Caco-2 (cell line): Measurements from ENCODE around the gene PERCC1. TPM values are rescaled to one million over a fixed set of nuclear protein-coding genes. Genes with fewer than 3 reads are reported as not detected.

ENCODE experiments used
- BruUV-seq: library from RNA; stranded (reverse); fragments of 400-500 nt; replicated peaks from 2 replicates; lab custom pipeline; 2021; lab: Mats Ljungman, UMichigan
- CTCF ChIA-PET: fragments of 300-600 bp; sonication (Branson Sonifier 250); formaldehyde crosslinking; loops from one replicate; lab custom pipeline; 2022; ENCODE audit warnings: antibody characterized with exemption; lab: Charles Lee
- POLR2A ChIA-PET: fragments of 300-600 bp; sonication (Branson Sonifier 250); formaldehyde crosslinking; loops from one replicate; lab custom pipeline; 2022; ENCODE audit warnings: antibody characterized with exemption; lab: Charles Lee
- DNase-seq, 2 experiments: peaks; one replicate each; pipeline versions ENCODE4 v3.0.0 to v3.0.0-alpha.2; 2020 to 2022
- H3K27me3 ChIP-seq: replicated peaks from 2 replicates; pipeline ENCODE4 v1.6.0; 2011; ENCODE audit warnings: low read length; ENCODE audit not compliant: control insufficient read depth, insufficient read depth
- H3K36me3 ChIP-seq: 2 replicates; pipeline ENCODE4 v1.5.1; 2011; ENCODE audit warnings: low read length; ENCODE audit not compliant: control insufficient read depth, insufficient read depth
- H3K4me1 ChIP-seq: fragments of 250-450 bp; sonication (Bioruptor Pico); 2 replicates; pipeline ENCODE4 v1.5.1; 2020; ENCODE audit warnings: mild to moderate bottlenecking
- H3K4me3 ChIP-seq: 2 replicates; pipeline ENCODE4 v1.5.1; 2011; ENCODE audit warnings: low read depth, mild to moderate bottlenecking, control low read depth, low read length
- H3K9me3 ChIP-seq: fragments of 250-450 bp; sonication (Bioruptor Pico); 2 replicates; pipeline ENCODE4 v1.5.1; 2020; ENCODE audit warnings: mild to moderate bottlenecking, moderate library complexity
- H3K27ac Mint-ChIP-seq: one replicate; pipeline ENCODE4 v1.8.0; 2022; ENCODE audit warnings: mixed read lengths; ENCODE audit not compliant: unreplicated experiment
- H3K27me3 Mint-ChIP-seq: one replicate; pipeline ENCODE4 v1.8.0; 2022; ENCODE audit warnings: mixed read lengths; ENCODE audit not compliant: insufficient read depth, unreplicated experiment
- H3K36me3 Mint-ChIP-seq: one replicate; pipeline ENCODE4 v1.8.0; 2022; ENCODE audit warnings: mild to moderate bottlenecking, mixed read lengths; ENCODE audit not compliant: insufficient read depth, unreplicated experiment
- H3K4me1 Mint-ChIP-seq: one replicate; pipeline ENCODE4 v1.8.0; 2022; ENCODE audit warnings: low read depth, mixed read lengths; ENCODE audit not compliant: unreplicated experiment
- H3K4me3 Mint-ChIP-seq: one replicate; pipeline ENCODE4 v1.8.0; 2022; ENCODE audit warnings: mild to moderate bottlenecking, moderate library complexity, mixed read lengths; ENCODE audit not compliant: unreplicated experiment
- H3K9me3 Mint-ChIP-seq: one replicate; pipeline ENCODE4 v1.8.0; 2022; ENCODE audit warnings: mixed read lengths; ENCODE audit not compliant: unreplicated experiment
- CTCF ChIP-seq, 2 experiments: fragments of 200-600 bp in 1 of 2; IDR thresholded peaks; 1 replicate in 1 of 2; 2 replicates in 1 of 2; pipeline versions ENCODE4 v1.5.1 to v1.8.0; 2011 to 2022; ENCODE audit warnings: antibody characterized with exemption in 1 of 2, control low read depth in 1 of 2, inconsistent platforms in 1 of 2, low read depth in 1 of 2, low read length in 1 of 2, mild to moderate bottlenecking in 1 of 2, moderate library complexity in 1 of 2; ENCODE audit not compliant: insufficient read depth in 1 of 2, severe bottlenecking in 1 of 2, unreplicated experiment in 1 of 2
- intact Hi-C: fragments of 100-400 bp; cut with micrococcal nuclease; formaldehyde crosslinking; loops from one replicate; pipeline ENCODE4 v1.10.0; 2022; ENCODE audit not compliant: unreplicated experiment
- total RNA-seq: library from RNA; stranded (reverse); gene quantifications from 2 replicates; pipeline ENCODE4 v1.2.3, GENCODE V29; 2022

Gene PERCC1
- total RNA-seq, 1 experiment from 2014 or later, result 2.1 TPM

GRCh38 chr16:1446296-1447080, 15.6 kb downstream of the PERCC1 start:
- Histone ChIP-seq H3K9me3 (no peaks in the 10 kb centered on the region), H3K4me3 (no peak overlapping the region), H3K4me1 (no peaks in the 10 kb centered on the region), H3K36me3 (peaks cover 1% of the 10 kb centered on the region; the same call in 1 of the 2 replicates), H3K27me3 (no peaks in the 10 kb centered on the region)
- intact Hi-C loops, result no loop called here
- no peak for DNase-seq
- no peak for TF ChIP-seq CTCF (IDR thresholded peaks at IDR 0.05; ENCODE audit: insufficient read depth in 1 of 2, low read depth in 1 of 2, low read length in 1 of 2, severe bottlenecking in 1 of 2, unreplicated experiment in 1 of 2)
- Mint-ChIP-seq H3K9me3 (no peaks in the 10 kb centered on the region), H3K27ac (no peak overlapping the region), H3K4me1 (no peaks in the 10 kb centered on the region), H3K27me3 (no peaks in the 10 kb centered on the region), H3K36me3 (no peaks in the 10 kb centered on the region), H3K4me3 (no peak overlapping the region)
- ChIA-PET CTCF (no interaction called here), POLR2A (no interaction called here)
- no TSS peak for BruUV-seq

- no peaks in the 10 kb centered on the region for H3K4me1 ChIP-seq
- peaks cover 1% of the 10 kb centered on the region; the same call in 1 of the 2 replicates for H3K36me3 ChIP-seq
- no peak overlapping the region for H3K27ac Mint-ChIP-seq
- POLR2A ChIA-PET, result no interaction called here
- no peak overlapping the region for H3K4me3 Mint-ChIP-seq
- TF ChIP-seq CTCF (IDR thresholded peaks at IDR 0.05; ENCODE audit: insufficient read depth in 1 of 2, low read depth in 1 of 2, low read length in 1 of 2, severe bottlenecking in 1 of 2, unreplicated experiment in 1 of 2), result no peak
- intact Hi-C loops, result no loop called here
- CTCF ChIA-PET, result no interaction called here
- no peaks in the 10 kb centered on the region for H3K27me3 Mint-ChIP-seq
- H3K4me3 ChIP-seq, result no peak overlapping the region
- H3K27me3 ChIP-seq, result no peaks in the 10 kb centered on the region
- H3K9me3 ChIP-seq, result no peaks in the 10 kb centered on the region
- H3K36me3 Mint-ChIP-seq, result no peaks in the 10 kb centered on the region
- no peak for DNase-seq
- no peaks in the 10 kb centered on the region for H3K4me1 Mint-ChIP-seq
- H3K9me3 Mint-ChIP-seq, result no peaks in the 10 kb centered on the region
- BruUV-seq, result no TSS peak
These were observed 17.1 kb downstream of the PERCC1 start for GRCh38 chr16:1447965-1448364.

- no peaks in the 10 kb centered on the region for H3K9me3 ChIP-seq
- ChIA-PET POLR2A (no interaction called here), CTCF (no interaction called here)
- no peak overlapping the region for H3K27ac Mint-ChIP-seq
- no TSS peak for BruUV-seq
- no peak overlapping the region for H3K4me3 Mint-ChIP-seq
- no peaks in the 10 kb centered on the region for H3K4me1 ChIP-seq
- H3K4me3 ChIP-seq, result no peak overlapping the region
- TF ChIP-seq CTCF (IDR thresholded peaks at IDR 0.05; ENCODE audit: insufficient read depth in 1 of 2, low read depth in 1 of 2, low read length in 1 of 2, severe bottlenecking in 1 of 2, unreplicated experiment in 1 of 2), result no peak
- peaks cover 1% of the 10 kb centered on the region; the same call in 1 of the 2 replicates for H3K36me3 ChIP-seq
- no peaks in the 10 kb centered on the region for H3K27me3 ChIP-seq
- intact Hi-C loops, result no loop called here
- H3K9me3 Mint-ChIP-seq, result no peaks in the 10 kb centered on the region
- no peak for DNase-seq
- H3K27me3 Mint-ChIP-seq, result no peaks in the 10 kb centered on the region
- no peaks in the 10 kb centered on the region for H3K4me1 Mint-ChIP-seq
- H3K36me3 Mint-ChIP-seq, result no peaks in the 10 kb centered on the region
These were observed 17.7 kb downstream of the PERCC1 start for GRCh38 chr16:1448536-1449116.
